T47D (cell line): ENCODE measurements around the gene G3BP2.
"Not testable (repeated sequence)": the region's sequence is repeated elsewhere in the genome, so short reads cannot be mapped to it uniquely, and the experiment has no call there.

Experiments used
- DNase-seq, 2 experiments: peaks; one replicate each; pipeline versions ENCODE4 v3.0.0 to v3.0.0-alpha.2; 2011 to 2012; ENCODE audit warnings: low read depth in 1 of 2, low spot score in 1 of 2
- JUND ChIP-seq: IDR thresholded peaks from 2 replicates; pipeline ENCODE4 v1.6.1; 2012; ENCODE audit warnings: low read depth
- in situ Hi-C: cut with HindIII; loops from 2 replicates; pipeline ENCODE4 v1.10.0; 2016; ENCODE audit warnings: low sequenced_read_pairs, low pct_unique_long_range_greater_than_20kb

G3BP2 gene

GRCh38 chr4:75673027-75673958 lies at the start of gene G3BP2:
TSS of gene G3BP2 (minus strand) at chr4:75673411. CDS start at chr4:75662025, 11,386 bp downstream.
- no peak for TF ChIP-seq JUND
- DNase-seq = peak; percentile 84 to 96
- in situ Hi-C loops = no loop called here

DNA sequence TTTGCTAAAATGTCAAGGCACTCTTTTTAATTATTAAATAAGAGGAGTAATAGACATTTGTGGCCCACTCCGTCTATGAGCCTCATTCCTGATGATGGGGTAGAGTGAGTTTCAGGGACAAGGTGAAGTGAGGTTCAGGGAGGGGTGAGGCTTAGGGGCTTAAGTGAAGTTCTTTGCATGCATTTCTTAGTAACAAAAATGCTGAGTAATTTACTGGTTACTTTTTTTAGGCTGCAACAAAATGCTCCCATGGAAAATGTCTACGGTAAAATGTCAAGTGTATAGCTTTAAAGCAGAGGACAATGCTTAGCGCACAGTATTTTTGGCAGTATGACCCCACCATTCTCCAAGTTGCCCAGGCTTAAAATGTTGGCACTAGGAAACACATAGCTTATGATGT lies 49.2 kb upstream of the G3BP2 start:
- no peak for TF ChIP-seq JUND
- in situ Hi-C loops = no loop called here
- no peak for DNase-seq

DNA sequence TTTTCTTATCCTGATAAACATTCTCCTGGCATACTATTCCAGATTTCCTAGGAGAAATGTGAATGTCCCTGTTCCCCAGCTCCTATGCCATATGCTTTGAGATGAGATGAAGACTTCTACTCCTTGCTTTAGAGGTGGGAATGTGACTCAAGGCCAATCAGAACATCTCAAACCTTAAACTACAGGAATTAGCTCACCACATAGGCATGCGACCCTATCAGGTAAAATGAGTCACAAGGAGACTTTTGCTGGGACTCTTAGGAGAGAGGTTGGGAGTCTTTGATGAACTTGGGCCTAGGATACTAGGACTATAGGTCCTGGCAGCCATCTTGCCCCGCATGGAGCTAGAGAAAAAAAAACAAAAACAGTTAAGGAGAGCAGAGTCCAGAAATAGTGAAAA lies 45.3 kb upstream of the G3BP2 start:
- no peak for TF ChIP-seq JUND
- DNase-seq = no peak
- in situ Hi-C loops = no loop called here

DNA sequence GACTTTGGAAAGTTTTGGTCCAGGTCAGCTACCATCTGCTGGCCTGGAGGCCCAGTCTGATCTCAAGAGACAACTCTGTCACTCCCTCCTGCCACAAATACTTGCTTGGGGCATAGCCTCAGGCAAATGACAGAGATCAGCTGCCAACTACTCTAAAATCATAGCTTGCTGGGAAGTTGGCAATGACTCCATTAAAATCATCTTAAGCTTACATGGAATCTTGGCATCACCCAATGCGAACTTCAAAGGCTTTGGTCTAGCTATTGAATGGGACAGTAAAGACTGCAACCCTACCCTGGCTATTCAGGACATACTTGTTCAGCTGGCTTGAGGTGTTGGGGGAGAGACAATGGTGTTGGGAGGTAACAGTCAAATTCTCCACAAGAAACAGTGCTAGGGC lies 44.2 kb upstream of the G3BP2 start:
- in situ Hi-C loops = no loop called here
- TF ChIP-seq JUND = no peak
- peak in 1 of 2 experiments; percentile 47 for DNase-seq

- DNase-seq, in situ Hi-C loops: not testable (repeated sequence)
Observed at GRCh38 chr4:75716054-75716453, 42.8 kb upstream of the G3BP2 start.

DNA sequence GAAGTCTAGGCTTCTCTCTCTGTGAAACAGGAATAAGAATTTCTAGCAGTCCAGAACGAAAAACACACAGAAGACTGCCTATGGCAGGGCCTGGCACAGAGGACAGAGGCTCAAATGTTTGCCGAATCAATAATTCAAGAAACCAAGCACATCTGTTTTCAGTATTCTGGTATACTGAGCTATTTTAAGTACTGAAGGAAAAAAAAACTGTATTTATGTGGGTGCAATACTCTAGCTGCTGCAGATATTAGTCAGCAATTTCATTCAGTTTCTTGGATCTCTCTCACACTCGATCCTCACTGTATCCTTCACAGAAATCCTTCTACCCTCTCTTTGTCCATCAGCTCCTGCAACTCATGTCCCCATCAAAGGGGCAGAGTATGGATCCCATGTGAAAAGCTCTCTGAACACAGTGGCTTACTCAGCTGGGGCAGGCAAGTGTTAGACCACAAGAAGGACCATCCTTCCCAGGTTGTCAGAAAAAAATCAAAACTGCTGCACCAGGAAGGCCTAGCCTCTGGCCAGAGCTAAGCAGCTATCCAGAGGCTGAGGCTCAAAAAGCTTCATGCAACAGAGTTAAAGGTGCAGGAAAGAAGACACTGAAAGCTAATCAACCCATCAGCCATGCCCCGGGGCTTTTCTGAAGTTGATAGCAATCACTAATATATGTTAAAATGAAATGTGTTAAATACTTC lies 42.0 kb upstream of the G3BP2 start:
- DNase-seq = no peak
- in situ Hi-C loops = no loop called here
- no peak for TF ChIP-seq JUND

GRCh38 chr4:75714704-75715103 lies 41.5 kb upstream of the G3BP2 start:
- in situ Hi-C loops = no loop called here
- no peak for DNase-seq
- TF ChIP-seq JUND = no peak

GRCh38 chr4:75714011-75714410 lies 40.8 kb upstream of the G3BP2 start:
- TF ChIP-seq JUND = no peak
- DNase-seq = no peak
- in situ Hi-C loops = no loop called here

DNA sequence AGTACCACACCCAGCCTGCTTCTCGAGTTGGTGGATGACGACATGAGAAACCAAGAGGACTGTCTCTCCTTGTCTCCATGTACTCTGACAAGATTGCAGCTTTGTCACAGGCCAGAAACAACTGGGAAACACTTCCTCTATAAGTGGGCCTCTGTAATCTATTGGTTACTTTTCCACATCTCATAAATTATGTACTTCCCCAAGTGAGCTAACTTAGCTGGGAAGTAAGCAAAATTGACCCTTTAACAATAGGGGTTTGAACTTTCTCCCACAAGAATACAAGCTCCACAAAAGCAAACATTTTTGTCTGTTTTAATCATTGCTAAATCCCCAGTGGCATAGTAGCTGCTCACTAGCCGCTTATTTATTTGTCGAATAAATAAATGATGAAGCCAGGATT lies 37.0 kb upstream of the G3BP2 start:
- no peak for TF ChIP-seq JUND
- in situ Hi-C loops = no loop called here
- no peak for DNase-seq

- no peak for DNase-seq
- in situ Hi-C loops = no loop called here
- no peak for TF ChIP-seq JUND
Observed at GRCh38 chr4:75708218-75708691, 35.0 kb upstream of the G3BP2 start.

DNA sequence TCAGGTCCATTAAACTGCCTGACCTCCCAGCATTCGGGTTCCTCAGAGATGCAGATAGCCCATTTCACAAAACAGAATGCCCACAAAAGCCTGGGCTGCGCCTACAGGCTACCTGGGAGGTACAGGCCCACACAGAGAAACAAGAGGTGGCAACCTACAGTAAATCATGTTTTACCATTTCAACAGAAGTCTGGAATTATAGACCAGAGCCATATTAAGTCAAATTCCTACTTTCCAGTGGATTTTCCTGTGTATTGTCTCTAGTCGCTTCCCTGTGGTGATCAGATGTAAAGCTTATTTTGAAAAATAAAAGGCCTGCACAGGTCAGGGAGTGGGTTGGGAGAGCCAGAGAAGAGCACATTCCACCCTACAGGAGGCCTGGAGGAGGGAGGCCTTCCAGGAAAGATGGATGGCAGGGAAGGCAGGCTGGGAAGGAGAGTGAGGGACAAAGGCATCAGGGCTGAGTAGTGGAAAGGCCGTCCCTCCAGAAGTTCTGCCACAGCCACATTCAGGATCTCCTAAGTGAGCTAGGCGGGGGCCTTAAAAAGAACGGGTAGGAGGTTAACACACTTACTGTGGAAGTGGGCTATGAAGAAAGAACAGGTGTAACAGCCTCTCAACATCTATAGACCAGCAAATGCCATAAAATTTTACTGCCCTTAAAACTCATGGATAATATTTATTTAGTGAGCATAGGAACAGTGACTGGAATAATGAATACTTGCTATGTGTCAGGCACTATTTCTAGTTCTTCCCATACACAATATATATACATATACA lies 32.2 kb upstream of the G3BP2 start:
- TF ChIP-seq JUND = no peak
- in situ Hi-C loops = no loop called here
- no peak for DNase-seq

- in situ Hi-C loops = no loop called here
- TF ChIP-seq JUND = no peak
- no peak for DNase-seq
Observed at GRCh38 chr4:75702919-75703411, 29.8 kb upstream of the G3BP2 start.
